ENCODE data around the gene SNPH.
A peak's percentile ranks its signal among the peaks of the same experiment; 100 is the strongest.

Gene SNPH

GRCh38 chr20:1325173-1326030 lies 59.3 kb downstream of the SNPH start:
- DNase-seq, result peak; percentile 99

GRCh38 chr20:1326031-1326930 lies 60.2 kb downstream of the SNPH start:
- no peak for DNase-seq

GRCh38 chr20:1327241-1327653 lies 61.2 kb downstream of the SNPH start:
- DNase-seq, result no peak

DNA sequence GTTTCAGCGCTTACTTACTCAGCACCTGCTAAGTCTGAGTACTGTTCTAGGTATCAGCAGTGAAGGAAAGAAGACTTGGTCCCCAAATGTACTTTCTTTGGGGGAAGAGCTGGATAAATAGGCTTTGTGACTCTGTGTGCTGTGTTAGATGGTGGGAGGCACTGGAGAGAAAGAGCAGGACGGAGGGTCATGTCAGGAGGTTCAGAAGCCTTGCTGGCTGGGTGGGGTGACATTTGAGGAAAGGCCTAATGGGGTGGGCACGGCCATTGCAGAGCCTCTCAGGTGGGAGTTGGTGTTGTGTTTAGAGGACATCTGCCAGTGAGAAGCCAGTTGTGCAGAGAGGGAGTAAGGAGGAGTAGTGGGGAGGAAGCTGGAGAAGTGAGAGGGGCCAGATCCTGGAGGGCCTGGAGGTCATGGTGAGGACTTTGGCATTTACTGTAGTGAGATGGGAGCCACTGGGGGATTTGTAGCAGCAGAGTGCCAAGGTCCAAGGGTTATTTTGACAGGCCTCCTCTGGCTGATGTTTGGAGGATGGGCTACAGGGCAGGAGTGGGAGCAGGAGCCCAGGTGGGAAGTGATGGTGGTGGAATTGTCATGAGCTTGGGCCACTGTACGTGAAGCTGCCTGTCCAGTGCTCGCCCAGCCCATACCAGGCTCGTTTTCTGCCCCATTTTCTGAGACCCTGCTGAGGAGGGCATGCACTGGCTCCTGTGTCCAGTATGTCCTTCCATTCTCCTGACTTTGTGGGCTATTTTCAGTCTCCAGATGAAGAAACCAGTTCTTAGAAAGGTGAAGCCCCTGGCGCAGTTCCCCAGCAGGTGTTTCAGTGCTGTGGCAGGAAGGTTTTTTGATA lies 62.0 kb downstream of the SNPH start:
- DNase-seq, result no peak

DNA sequence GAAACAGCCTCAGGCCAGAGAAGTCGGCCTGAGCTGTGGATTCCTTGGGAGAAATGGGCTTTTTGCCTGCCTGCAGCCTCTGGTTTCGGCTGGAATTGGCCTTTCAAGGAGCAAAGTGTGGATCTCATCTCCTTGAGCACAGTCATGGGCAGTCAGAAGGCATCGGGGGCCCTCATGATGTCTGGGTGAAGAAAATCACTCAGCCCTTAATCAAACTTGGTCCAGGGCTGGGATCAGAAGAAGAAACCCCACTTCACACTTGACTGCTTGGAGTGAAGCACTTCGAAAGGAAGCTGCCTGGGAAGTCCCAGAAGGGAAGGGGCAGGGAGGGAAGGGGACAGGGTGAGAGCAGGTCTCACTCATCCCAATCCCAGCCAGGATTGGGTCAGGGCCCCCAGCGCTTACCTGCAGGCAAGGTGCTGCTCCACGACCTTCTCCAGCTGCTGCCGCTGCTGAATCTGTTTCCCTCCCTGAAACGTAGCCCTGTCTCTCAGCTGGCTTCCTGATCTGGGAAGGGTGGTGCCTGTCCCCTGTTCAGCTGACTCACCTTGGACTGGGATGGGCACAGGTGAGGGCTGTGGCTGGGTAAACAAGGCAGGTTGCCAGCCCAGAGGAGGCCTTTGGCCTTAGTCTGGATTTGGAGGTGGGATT lies 62.7 kb downstream of the SNPH start, which contains the start of gene SDCBP2:
Gene SDCBP2, minus strand, starts transcription at position 460 of the 651 bp plus-strand sequence. CDS start 8,723 bp downstream, outside the sequence.
- DNase-seq, result no peak

DNA sequence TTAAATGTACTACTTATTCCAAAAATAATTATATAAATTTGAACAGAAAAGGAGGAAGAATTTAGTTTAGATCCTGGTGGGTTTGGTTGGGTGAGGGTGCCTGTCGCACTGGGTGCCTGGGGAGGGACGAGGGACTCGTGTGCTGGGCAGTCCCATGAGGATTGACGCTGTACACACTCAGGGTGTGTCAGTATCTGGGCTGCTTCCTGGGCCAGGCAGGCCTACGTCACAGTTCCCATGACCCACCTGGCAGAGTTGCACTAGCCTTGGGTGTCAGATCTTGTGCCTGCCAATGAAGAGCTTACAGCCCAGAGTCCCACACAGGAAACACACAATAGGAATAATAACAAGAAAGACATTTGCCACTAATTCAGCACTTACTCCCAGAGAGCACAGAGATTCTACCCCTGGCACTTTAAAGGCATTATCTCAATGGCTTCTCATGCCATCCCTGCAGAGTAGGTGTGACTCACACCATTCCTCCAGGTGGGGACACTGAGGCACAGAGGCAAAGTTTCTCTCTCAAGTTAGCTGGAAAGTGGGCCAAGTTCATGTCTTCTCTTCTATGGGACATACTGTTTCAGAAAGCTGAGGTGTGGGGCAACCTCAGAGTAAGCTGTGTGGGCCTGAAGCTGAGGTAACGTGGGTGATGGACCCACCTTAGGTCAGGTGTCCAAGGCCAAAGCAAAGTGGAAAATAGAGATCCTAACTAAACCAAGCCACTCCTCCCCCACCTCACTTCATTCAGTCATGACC lies 64.2 kb downstream of the SNPH start:
- no peak for DNase-seq

- DNase-seq, result no peak
Measured at GRCh38 chr20:1331101-1331500, 65.0 kb downstream of the SNPH start.

- no peak for DNase-seq
Measured at GRCh38 chr20:1331801-1332453, 65.8 kb downstream of the SNPH start.

GRCh38 chr20:1332749-1333300 lies 66.7 kb downstream of the SNPH start:
- no peak for DNase-seq

DNA sequence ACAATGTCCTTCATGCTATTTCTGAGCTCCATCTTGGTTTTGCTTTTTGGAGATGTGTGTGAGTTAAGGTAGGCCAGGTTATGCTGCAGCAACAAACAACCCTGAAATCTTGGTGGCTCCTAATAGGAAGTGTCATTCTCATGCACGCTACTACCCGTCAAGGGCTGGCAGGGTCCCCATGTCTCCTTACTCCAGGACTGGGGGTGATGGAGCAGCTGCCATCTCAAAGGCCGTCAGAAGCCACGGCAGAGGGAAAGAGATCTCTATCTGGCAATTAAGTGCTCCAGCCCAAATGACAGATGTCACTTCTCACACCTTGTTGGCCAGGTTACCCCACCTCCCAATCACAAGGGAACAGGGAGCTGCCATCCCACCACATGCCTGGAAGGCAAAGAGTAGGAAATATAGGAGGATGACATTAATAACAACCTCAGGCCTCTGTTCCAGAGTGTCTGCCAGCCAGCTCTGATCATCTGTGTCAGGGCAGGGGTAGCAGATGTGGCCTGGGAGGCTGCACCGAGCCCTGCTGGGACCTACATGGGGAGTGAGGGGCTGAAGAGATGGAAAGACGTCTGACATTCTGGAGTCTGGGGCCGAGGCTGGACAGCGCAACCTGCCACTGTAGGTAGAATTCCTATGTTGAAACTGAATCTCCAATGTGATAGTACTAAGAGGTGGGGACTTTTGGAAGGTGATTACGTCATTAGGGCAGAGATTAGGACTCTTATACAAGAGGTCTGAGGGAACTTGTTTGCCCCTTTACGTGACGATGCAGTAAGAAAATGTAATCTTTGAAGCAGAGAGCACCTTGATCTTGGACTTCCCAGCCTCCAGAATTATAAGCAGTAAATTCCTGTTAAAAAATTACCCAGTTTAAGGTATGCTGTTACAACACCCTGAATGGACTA lies 67.6 kb downstream of the SNPH start:
- no peak for DNase-seq

GRCh38 chr20:1334370-1334731 lies 68.3 kb downstream of the SNPH start:
- DNase-seq, result no peak

- DNase-seq, result no peak
Measured at GRCh38 chr20:1334761-1335160, 68.7 kb downstream of the SNPH start.

DNA sequence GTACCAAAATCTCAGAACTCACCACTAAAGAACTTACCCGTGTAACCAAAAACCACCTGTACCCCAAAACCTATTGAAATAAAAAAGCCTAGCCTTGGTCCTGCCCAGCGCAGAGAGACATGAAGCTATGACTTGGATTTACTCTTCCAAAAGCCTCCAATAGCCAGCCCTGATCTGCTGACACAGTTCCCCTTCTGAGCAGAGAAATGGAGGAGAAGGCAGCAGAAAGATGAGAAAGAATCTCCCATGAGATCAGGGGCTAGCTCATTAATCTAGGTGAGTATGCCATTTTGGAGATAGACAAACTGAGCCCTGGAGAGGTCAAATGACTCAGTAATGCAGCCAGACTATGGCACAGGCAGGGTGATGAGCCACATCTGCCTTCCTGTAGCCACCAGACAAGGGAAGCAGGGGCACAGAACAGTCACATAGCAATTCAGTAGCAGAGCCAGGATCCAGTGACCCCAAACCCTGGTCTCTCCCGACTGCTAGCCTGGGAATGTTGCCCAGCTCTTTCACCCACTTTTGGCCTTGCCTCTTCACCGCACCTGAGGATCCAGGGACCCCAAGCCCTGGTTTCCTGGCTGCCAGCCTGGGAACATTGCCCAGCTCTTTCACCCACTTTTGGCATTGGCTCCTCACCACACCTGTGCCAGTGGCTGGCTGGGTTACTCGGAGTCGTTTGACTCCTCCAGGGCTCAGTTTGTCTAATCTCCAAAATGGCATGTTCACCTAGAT lies 70.0 kb downstream of the SNPH start:
- no peak for DNase-seq

GRCh38 chr20:1336699-1337367 lies 70.7 kb downstream of the SNPH start:
- no peak for DNase-seq

DNA sequence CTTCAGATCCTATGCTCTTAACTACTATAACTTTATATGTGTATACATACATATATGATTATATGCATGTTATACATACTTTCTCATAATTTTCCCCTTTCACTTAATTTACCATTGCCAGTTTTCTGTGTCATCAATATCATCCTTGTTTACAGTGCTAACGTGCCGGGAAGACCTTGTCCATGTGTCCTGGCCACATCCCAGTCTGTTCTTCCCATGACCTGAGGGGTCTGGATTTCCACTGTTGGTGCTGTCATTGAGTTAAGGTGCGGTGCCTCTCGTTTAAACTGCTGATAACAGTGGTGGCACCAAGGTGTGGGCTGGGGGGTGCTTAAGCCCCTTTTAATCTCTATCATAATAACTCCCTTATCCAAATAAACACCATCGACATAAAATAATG lies 71.3 kb downstream of the SNPH start:
- DNase-seq, result no peak

- no peak for DNase-seq
Measured at GRCh38 chr20:1338096-1338495, 72.0 kb downstream of the SNPH start.

DNA sequence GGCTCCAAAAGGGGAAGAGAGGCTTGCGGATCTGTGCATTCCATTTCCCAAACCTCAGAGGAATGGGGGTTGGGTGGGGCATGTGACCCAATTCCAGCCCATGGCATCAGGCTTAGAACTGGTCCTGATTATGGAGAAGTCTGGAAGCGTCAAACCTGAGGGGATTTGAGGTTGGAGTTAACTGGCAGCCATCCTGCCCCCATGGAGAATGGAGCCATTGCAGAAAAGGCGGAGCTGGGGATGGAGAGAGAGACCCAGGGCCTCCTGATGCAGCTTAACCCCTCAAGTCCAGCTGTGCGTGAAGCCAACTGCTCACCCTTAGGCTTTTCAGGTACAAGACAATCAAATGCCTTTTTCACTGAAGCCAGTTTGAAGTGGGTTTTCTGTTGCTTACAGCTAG lies 72.7 kb downstream of the SNPH start:
- no peak for DNase-seq

- no peak for DNase-seq
Measured at GRCh38 chr20:1341561-1342265, 75.6 kb downstream of the SNPH start.
